Stimulated activated CD4-positive, alpha-beta T cell treated with anti-CD3 and anti-CD28 coated beads, Interleukin-1b, Interleukin-23, amount 100 ng/mL, for 4 hours (primary cell): Measurements from ENCODE around the gene MBTD1.
"Not testable (repeated sequence)": the region's sequence is repeated elsewhere in the genome, so short reads cannot be mapped to it uniquely, and the experiment has no call there.

Source experiments
- DNase-seq, 2 donors: peaks; one replicate each; pipeline ENCODE4 v3.0.0-alpha.2; 2020; ENCODE audit warnings: low read depth in 2 of 2

MBTD1 gene

DNA sequence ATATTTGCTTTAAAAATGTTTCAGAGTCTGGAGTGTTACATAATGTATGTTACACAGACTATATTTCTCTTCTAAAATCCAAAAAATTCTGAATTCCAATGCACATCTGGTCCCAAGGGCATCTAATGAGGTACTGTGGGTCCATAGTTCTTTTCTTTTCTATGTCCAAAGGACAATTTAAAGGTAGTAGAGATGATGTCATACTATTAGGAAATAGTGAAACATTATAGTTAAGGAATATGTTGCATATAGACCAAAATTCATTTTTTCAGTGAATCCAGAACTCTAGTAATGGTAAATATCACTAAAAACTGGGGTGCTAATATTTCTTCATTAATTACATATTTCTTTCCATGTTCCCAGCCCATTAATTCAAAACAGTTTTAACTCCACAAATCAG is 70.7 kb downstream of the MBTD1 start:
- DNase-seq = no peak

DNA sequence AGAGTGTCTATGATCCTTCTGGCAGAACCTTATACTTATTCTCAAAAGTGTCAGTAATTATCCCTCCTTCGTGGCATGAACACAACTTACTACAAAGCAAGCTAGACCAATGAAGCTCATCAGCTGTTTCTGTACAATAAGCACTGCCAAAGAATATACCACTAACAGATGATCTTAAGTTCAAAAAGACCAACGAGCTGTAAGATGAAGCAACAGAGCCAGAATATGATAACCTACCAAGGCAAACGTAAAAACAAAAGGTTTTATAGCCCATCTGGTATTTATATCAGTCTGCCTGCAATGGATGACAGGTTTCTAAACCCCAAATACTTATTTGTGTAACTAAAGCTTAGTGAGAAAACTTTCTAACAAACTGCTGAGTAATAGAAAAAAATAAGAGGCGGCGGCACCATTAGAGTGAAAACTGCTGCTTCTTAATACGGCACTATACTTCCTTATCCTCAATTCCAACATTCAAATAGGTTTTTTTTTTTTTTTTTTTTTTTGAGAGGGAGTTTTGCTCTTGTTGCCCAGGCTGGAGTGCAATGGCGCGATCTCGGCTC is 71.5 kb downstream of the MBTD1 start:
- no peak for DNase-seq

DNA sequence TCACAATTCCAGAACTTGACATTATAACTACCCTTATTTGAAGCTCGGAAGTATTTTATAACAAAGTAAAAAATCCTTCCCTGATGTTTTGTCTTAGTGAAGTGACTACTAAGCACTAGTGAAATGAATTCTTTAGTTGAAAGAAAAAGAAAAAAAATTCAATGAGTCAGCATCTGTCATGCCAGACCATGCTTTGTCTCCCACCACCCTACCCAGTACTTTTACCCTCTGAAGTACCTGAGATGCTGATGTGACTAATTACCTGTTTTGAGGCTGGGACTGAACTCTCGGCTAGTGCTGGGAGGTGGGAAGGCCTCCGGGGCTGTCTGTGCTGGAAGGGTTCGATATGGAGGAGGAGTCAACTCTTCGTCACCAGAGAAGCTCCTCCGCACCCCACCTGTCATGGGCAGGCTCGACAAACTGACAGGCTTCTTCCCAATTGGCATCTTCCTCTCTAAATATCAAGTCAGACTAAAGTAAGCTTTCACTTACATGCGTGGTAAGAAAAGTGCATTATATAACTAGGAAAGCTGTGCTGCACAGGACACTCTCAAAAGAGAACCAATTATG is 74.0 kb downstream of the MBTD1 start:
- no peak for DNase-seq

DNA sequence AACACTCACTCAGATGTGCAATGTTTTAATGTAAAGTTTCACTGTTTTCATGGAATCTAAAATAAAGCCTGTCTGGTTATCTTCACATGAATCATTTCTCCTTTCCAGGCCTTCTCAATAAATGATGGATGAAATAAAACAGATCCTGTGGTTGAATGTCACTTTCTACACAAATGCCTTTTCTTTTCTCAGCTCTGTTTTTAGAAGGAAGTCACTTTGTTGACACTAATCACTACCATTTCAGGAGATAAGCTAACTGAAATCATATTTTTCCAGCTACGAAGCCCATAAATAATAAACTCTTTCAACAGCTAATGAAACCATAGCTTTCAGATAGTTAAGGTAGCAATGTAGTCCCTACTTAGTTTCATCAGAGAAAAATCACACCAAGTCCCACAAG is 75.7 kb downstream of the MBTD1 start:
- DNase-seq = no peak

DNA sequence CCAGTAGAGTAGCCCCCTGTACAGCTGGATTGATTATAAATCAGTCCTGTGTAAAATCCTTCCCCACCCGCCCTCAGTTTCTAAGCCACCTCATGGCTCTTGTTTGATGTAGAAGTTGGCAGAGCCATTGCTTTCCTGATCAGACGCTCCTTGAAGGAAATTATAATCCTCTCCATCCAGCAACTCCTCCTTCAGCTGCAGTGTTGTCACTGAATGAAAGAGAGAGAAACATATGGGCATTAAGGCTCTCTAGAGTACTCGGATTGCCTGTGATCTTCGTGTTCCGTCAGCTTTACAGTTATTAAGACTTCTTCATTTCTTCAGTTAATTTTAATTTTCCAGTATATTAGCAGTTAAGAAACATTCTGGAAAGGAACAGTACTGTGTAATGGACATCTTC is 79.4 kb downstream of the MBTD1 start:
- DNase-seq = no peak

DNA sequence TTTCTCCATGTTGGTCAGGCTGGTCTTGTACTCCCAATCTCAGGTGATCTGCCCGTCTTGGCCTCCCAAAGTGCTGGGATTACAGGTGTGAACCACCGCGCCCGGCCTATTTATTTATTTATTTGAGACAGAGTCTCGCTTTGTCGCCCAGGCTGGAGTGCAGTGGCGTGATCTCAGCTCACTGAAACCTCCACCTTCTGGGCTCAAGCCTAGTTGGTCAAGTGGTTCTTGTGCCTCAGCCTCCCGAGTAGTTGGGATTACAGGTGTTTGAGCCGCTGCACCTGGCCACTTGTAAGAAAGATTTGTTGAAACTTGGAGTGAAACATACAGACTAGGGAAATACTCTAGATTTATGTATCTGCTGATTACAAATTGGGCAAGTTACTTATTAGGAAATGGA is 87.8 kb downstream of the MBTD1 start:
- DNase-seq = not testable (repeated sequence)

DNA sequence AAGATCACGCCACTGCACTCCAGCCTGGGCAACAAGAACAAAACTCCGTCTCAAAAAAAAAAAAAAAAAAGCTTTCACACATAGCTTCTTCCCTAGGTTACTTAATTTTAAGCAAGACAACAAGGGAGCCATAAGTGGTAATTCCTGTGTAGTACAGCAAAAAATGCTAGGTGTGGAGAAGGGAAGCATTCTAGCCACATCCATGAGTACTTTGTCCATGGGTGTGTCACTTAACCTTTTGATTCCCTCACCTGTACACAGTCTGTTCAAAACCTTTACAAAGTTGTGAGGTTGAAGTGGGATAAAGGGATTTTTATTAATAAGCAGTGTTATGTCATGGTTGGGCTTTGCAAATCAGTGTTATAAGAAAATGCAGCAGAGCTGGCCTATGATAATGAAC is 89.1 kb downstream of the MBTD1 start:
- no peak for DNase-seq

DNA sequence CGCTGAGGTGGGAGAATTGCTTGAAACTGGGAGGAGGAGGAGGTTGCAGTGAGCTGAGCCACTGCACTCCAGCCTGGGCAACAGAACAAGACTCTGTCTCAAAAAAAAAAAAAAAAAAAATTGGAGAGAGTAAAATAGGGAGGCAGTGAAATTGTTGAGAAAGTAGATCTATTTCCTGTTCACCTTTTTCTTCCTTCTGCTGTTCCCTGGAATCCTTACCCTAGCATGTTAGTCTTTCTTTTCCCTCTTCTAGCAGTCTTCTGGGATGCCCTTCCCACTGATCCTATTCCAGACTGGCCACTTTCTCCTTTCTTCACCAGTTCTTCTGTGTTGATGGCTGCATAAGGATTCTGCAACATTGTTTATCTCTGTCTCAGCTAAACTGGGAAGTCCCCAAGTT is 90.5 kb downstream of the MBTD1 start:
- no peak for DNase-seq

DNA sequence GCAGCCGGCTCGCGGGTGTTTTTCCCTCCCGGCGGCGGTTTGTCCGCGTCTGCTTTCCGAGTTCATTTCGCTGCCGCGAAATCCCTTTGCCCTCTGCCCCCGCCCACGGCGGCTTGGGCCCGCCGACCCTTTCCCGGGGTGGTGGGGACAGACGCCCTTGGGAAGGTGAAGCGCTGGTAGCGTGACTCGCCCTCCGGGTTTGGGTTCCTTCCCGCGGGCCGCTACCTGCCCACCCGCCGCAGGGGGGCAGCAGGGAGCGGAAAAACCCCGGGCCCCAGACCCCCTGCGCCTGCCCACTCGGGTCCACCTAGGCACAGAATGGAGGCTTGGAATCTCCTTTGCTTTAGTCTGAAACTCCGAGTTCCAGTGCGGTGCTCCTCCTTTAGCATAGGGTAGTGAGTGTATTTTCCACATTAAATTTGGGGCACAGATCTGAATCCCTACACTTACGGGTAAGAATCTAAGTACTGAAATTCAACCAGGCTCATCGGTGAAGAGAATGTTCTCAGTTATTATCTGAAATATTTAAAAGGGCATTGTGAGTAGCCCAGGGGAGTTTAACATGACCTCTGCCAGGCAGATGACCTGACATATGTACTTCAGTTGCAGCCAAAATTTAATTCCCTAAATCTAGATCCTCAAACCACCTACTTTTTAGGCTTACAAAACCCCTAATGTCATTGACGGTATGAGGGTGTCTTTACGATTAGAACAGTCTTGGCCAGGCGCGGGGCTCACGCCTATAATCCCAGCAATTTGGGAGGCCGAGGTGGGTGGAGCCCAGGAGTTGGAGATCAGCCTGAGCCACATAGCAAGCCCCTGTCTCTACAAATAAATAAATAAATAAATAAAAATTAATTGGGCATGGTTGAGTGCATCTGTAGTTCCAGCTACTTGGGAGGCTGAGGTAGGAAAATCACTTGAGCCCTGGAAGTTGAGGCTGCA is 92.6 kb downstream of the MBTD1 start:
- DNase-seq = peak; percentile 68 to 79

DNA sequence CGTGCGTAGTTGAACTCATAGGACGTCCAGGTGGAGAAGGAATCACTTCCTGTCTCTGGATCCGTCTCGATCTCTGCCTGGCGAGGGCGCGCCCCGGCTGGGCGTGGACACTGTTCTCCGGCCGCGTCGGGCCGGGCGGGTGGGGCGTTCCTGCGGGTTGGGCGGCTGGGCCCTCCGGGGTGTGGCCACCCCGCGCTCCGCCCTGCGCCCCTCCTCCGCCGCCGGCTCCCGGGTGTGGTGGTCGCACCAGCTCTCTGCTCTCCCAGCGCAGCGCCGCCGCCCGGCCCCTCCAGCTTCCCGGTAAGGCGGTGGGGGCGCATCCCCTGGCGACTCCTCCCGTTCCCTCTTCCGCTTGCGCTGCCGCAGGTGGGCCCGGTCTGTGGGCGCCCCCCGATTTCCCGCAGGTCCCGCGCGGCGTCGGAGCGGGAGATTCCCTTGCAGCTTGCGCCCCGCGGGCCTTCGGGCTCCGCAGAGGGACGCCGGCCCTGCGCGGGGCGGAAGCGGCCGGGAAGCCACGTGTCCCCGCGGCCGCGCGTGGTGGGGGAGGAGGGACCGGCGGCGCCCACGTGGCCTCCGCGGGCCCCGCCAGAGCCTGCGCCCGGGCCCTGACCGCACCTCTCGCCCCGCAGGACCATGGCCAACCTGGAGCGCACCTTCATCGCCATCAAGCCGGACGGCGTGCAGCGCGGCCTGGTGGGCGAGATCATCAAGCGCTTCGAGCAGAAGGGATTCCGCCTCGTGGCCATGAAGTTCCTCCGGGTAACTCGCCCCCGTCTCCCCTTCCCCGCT is 93.5 kb downstream of the MBTD1 start, which contains the start of gene NME2:
NME2 (plus strand) TSS at position 214 of the 789 bp plus-strand sequence; CDS start at position 634, 420 bp downstream.
- DNase-seq = peak; percentile 59 to 76

DNA sequence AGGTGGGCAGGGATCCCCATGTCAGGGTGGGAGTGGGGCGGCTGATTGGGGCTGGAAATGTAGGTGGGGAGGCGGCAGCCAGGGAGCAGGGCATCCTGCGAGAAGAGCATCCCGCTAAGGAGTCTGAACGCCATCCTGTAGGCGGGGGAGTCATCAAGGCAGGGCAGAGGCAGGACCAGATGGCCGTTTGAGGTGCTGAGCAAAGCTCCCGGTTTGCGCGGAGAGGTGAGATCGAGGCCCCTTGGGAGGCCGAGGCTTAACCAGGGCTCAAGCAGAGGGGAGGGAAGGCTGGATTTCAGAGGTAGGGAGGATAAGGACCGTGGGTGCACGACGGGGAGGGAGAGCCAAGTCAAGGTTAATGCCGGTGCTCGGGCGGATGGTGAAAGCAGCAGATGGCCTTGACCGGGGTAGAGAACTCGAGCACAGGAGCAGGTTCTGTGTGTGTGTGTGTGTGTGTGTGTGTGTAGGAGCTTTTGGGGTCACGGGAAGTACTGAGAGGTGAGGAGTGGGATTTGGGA is 94.1 kb downstream of the MBTD1 start:
- DNase-seq = no peak

DNA sequence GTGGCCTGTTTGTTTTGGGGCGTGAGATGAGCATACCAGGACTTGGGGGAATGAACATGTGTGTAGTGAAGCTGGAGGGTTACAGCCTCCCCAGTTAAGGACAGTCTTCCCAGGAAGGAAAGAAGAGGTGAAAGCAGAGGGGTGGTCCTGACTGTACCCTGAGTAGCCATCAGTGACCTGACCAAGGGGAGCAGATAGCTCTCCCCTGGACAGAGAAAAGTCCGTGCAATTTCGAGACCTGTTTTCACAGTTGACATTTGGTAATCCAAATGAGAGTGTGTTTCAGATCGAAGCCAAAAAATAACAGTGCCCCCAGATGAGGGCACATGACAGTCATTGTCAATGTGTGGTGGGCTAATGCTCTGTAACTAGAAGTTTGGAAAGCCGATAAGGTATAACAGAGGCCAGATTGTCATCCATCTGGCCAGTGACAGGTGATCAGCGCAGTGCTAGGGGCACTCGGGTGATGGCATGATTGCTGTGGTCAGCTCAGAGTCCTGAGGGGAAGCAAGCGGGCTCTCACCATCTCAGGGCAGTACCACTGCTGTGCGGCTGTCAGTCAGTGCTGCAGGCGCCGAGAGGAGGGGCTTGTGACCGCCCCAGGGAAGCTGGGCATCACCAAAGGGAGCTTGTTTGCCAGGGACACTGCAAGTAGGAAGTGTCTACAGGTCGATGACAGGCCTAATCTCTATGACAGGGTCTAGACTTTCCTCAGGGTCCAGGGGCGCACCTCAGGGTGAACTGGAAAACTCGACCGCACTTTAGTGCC is 94.8 kb downstream of the MBTD1 start:
- no peak for DNase-seq

DNA sequence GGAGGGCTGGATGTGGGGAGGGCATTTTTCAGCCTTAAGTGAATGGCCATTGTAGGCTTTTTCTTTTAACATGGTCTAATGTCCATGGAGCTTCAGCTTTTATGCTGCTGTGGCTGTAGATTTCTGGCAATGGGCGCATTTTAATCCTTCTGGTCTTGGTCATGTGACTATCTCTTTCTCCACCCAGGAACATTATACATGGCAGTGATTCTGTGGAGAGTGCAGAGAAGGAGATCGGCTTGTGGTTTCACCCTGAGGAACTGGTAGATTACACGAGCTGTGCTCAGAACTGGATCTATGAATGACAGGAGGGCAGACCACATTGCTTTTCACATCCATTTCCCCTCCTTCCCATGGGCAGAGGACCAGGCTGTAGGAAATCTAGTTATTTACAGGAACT is 98.3 kb downstream of the MBTD1 start:
- DNase-seq = no peak

DNA sequence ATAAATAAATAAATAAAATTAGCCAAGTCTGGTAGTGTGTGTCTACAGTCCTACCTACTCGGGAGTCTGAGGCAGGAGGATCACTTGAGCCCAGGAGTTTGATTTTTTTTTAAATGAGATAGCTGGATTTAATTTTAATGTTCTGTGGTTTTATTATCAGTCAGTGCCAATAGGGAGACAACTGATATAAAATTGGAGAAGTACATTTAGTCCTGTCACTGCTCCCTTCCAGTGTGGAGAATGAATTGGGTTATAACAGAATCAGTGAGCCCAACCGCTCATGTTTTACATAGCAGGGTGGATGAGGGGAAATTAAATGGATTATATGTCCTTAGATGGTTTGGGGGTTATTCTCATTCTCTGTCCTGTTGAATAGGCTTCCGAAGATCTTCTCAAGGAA is 100.2 kb downstream of the MBTD1 start:
- DNase-seq = no peak

DNA sequence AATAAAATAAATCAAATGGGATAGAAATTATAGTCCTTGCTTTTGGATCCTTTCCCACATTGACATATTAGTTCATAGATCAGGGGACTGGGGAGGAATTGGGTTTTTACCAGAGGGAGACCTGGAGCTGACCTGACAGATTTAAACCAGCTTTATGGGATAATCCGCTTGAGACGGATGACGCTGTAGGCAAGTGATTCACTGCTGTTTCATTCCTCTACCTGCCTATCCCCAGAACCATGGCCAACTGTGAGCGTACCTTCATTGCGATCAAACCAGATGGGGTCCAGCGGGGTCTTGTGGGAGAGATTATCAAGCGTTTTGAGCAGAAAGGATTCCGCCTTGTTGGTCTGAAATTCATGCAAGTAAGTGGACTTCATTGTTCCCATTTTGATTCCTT is 104.4 kb downstream of the MBTD1 start:
- DNase-seq = no peak

DNA sequence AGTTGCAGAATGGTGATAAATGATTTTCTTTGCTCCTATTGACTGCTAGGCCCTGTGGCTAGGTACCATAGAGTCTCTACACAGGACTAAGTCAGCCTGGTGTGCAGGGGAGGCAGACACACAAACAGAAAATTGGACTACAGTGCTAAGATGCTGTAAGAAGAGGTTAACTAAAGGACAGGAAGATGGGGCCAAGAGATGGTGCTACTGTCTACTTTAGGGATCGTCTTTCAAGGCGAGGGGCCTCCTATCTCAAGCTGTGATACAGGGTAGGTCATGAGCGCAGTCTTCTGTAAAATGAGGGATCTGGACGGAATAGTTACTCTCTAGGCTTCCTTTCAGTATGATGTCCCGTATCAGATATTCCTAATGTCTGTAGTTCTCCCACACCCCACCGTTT is 105.7 kb downstream of the MBTD1 start:
- no peak for DNase-seq

DNA sequence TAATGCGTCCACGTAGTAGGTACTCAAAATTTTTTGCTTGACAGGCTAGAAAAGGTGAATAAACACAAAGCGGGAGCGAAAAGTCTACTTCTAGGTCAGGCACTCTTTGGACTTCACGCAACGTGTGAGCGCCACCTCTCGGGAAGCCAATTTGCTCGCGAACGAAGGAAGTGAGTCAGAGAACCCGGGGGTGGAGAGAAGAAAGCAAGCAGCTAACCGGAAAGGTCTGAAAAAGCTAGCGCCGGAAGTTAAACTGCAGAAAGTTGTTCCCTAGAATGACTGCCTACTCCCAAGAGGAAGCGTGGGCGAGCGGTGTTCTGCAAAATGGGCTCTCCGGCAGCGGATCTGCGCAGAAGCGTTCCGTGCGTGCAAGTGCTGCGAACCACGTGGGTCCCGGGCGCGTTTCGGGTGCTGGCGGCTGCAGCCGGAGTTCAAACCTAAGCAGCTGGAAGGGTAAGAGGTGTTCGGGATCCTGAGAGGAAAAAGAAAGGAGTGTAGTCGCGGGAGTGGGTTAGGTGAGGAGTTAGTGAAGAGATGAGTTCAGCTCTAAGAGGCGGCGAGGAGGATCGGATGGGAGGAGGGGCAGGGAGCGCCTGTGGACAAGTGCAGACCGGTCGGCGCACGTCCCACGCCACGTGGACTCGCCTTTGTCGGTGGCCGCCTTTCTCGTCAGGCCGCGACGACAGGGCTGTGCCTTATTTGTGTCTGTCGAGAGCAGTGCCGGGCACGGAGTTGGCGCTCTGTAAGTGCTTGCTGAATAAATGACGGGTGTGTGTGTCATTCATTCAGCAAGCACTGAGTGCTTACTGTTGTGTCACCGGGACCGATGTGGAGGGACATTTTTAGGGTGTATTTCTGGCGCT is 106.4 kb downstream of the MBTD1 start, which contains the start of gene NME1:
NME1 (plus strand) TSS at position 350 of the 863 bp plus-strand sequence. CDS start 2,096 bp downstream, outside the sequence.
- DNase-seq = peak; percentile 92 to 98

DNA sequence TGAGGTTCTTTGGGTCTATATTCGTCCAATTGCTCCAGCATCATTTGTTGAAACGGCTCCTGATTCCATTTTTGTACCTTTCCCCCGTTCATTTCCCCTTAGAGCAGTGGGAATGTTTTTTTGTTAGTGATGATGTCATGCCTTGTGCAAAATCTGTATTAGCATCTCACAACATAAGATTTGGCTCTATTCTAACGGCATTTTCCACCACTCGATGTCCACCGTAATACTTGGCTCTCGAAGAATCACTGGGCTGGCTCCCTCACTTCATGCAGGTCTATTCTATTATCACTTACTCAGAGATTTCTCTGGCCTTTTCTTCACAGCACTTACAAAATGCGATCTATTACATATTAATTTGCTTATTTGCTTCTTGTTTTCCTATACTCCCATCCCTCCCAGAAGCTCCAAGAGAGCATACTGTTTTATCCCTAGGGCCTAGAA is 107.1 kb downstream of the MBTD1 start:
- no peak for DNase-seq

DNA sequence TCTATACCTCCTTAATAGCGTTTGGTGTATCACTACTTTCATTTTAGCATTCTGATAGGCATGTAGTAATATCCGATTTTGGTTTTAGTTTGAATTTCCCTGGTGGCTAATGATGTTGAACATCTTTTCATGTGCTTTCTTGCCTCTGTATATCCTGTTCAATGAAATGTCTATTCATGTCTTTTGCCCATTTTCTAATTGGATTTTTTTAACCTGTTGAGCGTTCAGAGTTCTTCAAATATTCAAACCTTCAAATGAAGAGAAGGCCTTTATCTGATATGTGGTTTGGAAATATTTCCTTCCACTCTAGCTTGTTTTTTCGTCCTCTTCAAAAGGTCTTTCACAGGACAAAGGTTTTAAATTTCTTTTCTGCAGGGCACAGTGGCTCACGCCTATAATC is 108.9 kb downstream of the MBTD1 start:
- no peak for DNase-seq

DNA sequence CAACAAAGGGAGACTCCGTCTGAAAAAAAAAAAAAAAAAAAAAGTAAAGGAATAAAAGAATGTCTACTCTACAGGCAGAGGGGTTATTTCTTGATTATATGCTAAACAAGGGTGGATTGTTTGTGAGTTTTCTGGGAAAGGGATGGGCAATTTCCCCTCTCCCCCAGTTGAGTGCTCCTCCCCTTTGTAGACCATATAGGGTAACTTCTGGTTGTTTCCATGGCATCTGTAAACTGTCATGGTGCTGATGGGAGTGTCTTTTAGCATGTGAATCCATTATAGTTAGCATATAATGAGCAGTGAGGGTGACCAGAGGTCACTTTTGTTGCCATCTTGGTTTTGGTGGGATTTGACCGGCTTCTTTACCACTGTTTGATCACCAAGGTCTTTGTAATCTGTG is 110.7 kb downstream of the MBTD1 start:
- no peak for DNase-seq
